ENCODE results near the gene SMCO4.
A peak's percentile ranks its signal among the peaks of the same experiment; 100 is the strongest.
"Not testable (repeated sequence)": the region's sequence is repeated elsewhere in the genome, so short reads cannot be mapped to it uniquely, and the experiment has no call there.

Gene SMCO4

GRCh38 chr11:93559681-93560080 lies 16.5 kb upstream of the SMCO4 start:
- no peak for DNase-seq

- no peak for DNase-seq
Measured at GRCh38 chr11:93552874-93553273, 9.7 kb upstream of the SMCO4 start.

GRCh38 chr11:93549976-93550375 lies 6.8 kb upstream of the SMCO4 start:
- DNase-seq, result no peak

GRCh38 chr11:93548679-93549319 lies 5.6 kb upstream of the SMCO4 start:
- DNase-seq, result no peak

GRCh38 chr11:93547773-93548172 lies 4.6 kb upstream of the SMCO4 start:
- DNase-seq, result no peak

GRCh38 chr11:93547028-93547427 lies 3.8 kb upstream of the SMCO4 start:
- no peak for DNase-seq

- DNase-seq, result no peak
Measured at GRCh38 chr11:93545566-93545965, 2.4 kb upstream of the SMCO4 start.

GRCh38 chr11:93542811-93543229 lies 371 bp downstream of the SMCO4 start:
- no peak for DNase-seq

- DNase-seq, result peak; percentile 43
Measured at GRCh38 chr11:93541884-93542810, 1.0 kb downstream of the SMCO4 start.

GRCh38 chr11:93540896-93541553 lies 2.2 kb downstream of the SMCO4 start:
- DNase-seq, result no peak

GRCh38 chr11:93540337-93540736 lies 2.9 kb downstream of the SMCO4 start:
- DNase-seq, result no peak

GRCh38 chr11:93537767-93538261 lies 5.4 kb downstream of the SMCO4 start:
- no peak for DNase-seq

- DNase-seq, result no peak
Measured at GRCh38 chr11:93537049-93537448, 6.1 kb downstream of the SMCO4 start.

- DNase-seq, result no peak
Measured at GRCh38 chr11:93536101-93536861, 6.9 kb downstream of the SMCO4 start.

- DNase-seq, result not testable (repeated sequence)
Measured at GRCh38 chr11:93535578-93535977, 7.6 kb downstream of the SMCO4 start.

- DNase-seq, result no peak
Measured at GRCh38 chr11:93532806-93533205, 10.4 kb downstream of the SMCO4 start.

- peak; percentile 52 for DNase-seq
Measured at GRCh38 chr11:93532281-93532789, 10.9 kb downstream of the SMCO4 start.

GRCh38 chr11:93530468-93530826 lies 12.7 kb downstream of the SMCO4 start:
- no peak for DNase-seq

GRCh38 chr11:93529707-93530467 lies 13.3 kb downstream of the SMCO4 start:
- DNase-seq, result no peak

GRCh38 chr11:93528757-93529645 lies 14.2 kb downstream of the SMCO4 start:
- no peak for DNase-seq

GRCh38 chr11:93528252-93528651 lies 14.9 kb downstream of the SMCO4 start:
- no peak for DNase-seq

Measured in fibroblast of skin of right biceps (primary cell).